ENCODE data around the gene DENND2D.

GRCh38 chr1:111147948-111148347, 52.5 kb downstream of the DENND2D start:
- no peak for TF ChIP-seq REST (IDR thresholded peaks at IDR 0.05; ENCODE audit: low read depth)
- TF ChIP-seq EP300 (IDR thresholded peaks at IDR 0.05; ENCODE audit: borderline replicate concordance): no peak
- no peak for TF ChIP-seq USF1 (IDR thresholded peaks at IDR 0.05)
- TF ChIP-seq FOXM1 (IDR thresholded peaks at IDR 0.05; ENCODE audit: borderline replicate concordance, low read depth): no peak
- no peak for TF ChIP-seq CREB1 (IDR thresholded peaks at IDR 0.05; ENCODE audit: low read depth)
- TF ChIP-seq CEBPB (IDR thresholded peaks at IDR 0.05): no peak
- no peak for TF ChIP-seq MAX (IDR thresholded peaks at IDR 0.05)
- no peak for TF ChIP-seq ZBTB7A (IDR thresholded peaks at IDR 0.05; ENCODE audit: low read depth)
- no peak for TF ChIP-seq EGR1 (IDR thresholded peaks at IDR 0.05)
- TF ChIP-seq RAD21 (IDR thresholded peaks at IDR 0.05; ENCODE audit: low read depth): no peak
- TF ChIP-seq TAF1 (IDR thresholded peaks at IDR 0.05; ENCODE audit: low read depth): no peak
- no peak for TF ChIP-seq TCF12 (IDR thresholded peaks at IDR 0.05; ENCODE audit: low read depth)

All from Ishikawa (cell line).